ENCODE measurements around the gene EIF4E3. TPM values are rescaled to one million over a fixed set of nuclear protein-coding genes. Genes with fewer than 3 reads are reported as not detected.

The EIF4E3 gene
- total RNA-seq, 1 donor: 2.9 TPM

DNA sequence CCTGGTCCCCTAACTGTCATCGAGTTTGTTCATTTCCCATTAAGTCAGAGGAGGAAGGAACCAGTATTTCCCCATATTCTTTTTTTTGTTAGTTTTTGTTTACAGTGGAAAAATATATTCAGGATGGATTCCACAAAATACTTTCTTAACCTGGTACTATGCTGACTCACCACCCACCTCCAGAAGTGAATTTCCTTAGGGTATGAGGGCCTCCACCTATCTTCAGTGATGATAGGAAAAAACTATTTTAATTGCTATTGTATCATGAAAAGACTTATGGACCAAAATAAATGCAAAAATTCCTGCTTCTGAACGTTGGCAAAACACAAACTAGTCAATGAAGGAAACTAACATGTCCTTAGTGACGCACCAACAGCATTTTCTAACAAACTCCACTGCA is 77.5 kb downstream of the EIF4E3 start:
- Histone ChIP-seq H2AFZ (ENCODE audit: low read length) (no peak overlapping the region), H3K4me1 (ENCODE audit: insufficient read depth, low read length) (peaks cover 5% of the 10 kb centered on the region), H4K20me1 (ENCODE audit: insufficient read depth, low read length) (no peaks in the 10 kb centered on the region), H3K36me3 (ENCODE audit: insufficient read depth, low read length) (no peaks in the 10 kb centered on the region), H3K27me3 (ENCODE audit: insufficient read depth, low read length) (no peaks in the 10 kb centered on the region), H3K4me3 (ENCODE audit: insufficient read depth, low read length) (no peak overlapping the region), H3K4me2 (ENCODE audit: insufficient read depth, low read length) (no peak overlapping the region), H3K27ac (ENCODE audit: low read depth, low read length) (no peak overlapping the region), H3K79me2 (ENCODE audit: insufficient read depth, low read length) (no peaks in the 10 kb centered on the region), H3K9me3 (ENCODE audit: low read depth, low read length) (no peaks in the 10 kb centered on the region)
- DNase-seq (ENCODE audit: insufficient read length, low spot score, missing footprints): peak; percentile 14
- TF ChIP-seq, protein P1, sequence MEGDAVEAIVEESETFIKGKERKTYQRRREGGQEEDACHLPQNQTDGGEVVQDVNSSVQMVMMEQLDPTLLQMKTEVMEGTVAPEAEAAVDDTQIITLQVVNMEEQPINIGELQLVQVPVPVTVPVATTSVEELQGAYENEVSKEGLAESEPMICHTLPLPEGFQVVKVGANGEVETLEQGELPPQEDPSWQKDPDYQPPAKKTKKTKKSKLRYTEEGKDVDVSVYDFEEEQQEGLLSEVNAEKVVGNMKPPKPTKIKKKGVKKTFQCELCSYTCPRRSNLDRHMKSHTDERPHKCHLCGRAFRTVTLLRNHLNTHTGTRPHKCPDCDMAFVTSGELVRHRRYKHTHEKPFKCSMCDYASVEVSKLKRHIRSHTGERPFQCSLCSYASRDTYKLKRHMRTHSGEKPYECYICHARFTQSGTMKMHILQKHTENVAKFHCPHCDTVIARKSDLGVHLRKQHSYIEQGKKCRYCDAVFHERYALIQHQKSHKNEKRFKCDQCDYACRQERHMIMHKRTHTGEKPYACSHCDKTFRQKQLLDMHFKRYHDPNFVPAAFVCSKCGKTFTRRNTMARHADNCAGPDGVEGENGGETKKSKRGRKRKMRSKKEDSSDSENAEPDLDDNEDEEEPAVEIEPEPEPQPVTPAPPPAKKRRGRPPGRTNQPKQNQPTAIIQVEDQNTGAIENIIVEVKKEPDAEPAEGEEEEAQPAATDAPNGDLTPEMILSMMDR (IDR thresholded peaks at IDR 0.05; ENCODE audit: extremely low read depth, low read depth, low read length): no peak

DNA sequence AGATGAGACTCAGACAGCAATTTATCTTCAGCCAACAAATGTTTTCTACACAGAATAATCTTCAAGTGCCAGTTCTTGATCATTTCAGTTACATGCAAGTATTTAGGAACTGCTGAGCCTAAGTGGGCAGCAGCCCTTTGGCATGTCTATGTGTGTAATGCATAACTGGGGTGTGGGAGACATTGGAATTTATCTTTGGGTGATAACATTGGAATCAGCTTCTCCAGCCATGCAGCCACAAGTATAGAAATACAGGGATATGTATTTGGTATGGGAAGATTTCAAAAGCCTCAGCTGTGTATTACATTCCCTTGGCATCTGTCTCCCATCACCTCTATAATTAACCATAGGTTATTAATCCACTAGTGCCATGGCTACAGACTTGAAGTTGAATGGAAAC is 78.2 kb downstream of the EIF4E3 start:
- no peaks in the 10 kb centered on the region for H3K4me1 ChIP-seq (ENCODE audit: insufficient read depth, low read length)

DNA sequence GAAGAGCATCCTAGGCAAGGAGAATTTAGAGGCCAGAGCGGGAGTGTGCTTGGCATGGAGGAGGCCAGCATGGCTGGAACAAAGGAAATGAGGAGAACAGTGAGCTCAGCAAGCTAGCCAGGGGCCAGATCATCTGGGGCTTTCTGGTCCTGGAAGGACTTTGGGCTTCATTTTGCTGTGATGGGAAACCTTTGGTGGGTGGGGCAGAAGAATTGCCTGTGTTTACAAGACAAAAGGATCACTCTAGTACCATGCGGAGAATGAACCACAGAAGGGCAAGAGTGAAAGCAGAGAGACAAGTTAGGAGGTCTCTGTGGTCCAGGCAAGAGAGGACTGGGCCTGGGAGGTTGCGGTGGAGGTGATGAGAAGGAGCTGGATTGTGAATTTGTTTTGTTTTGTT is 80.1 kb downstream of the EIF4E3 start:
- Histone ChIP-seq H3K9me3 (ENCODE audit: low read depth, low read length) (no peaks in the 10 kb centered on the region), H2AFZ (ENCODE audit: low read length) (no peak overlapping the region), H3K79me2 (ENCODE audit: insufficient read depth, low read length) (no peaks in the 10 kb centered on the region), H3K4me2 (ENCODE audit: insufficient read depth, low read length) (no peak overlapping the region), H4K20me1 (ENCODE audit: insufficient read depth, low read length) (no peaks in the 10 kb centered on the region), H3K4me3 (ENCODE audit: insufficient read depth, low read length) (no peak overlapping the region), H3K27ac (ENCODE audit: low read depth, low read length) (no peak overlapping the region), H3K4me1 (ENCODE audit: insufficient read depth, low read length) (no peaks in the 10 kb centered on the region), H3K27me3 (ENCODE audit: insufficient read depth, low read length) (no peaks in the 10 kb centered on the region), H3K36me3 (ENCODE audit: insufficient read depth, low read length) (no peaks in the 10 kb centered on the region)
- TF ChIP-seq, protein P1 (IDR thresholded peaks at IDR 0.05; ENCODE audit: extremely low read depth, low read depth, low read length): no peak
- DNase-seq (ENCODE audit: insufficient read length, low spot score, missing footprints): no peak

More for the DNA sequence above, 78.2 kb downstream of the EIF4E3 start:
- no peak for DNase-seq (ENCODE audit: insufficient read length, low spot score, missing footprints)
- H3K79me2 ChIP-seq (ENCODE audit: insufficient read depth, low read length): no peaks in the 10 kb centered on the region
- H3K27ac ChIP-seq (ENCODE audit: low read depth, low read length): no peak overlapping the region
- H3K9me3 ChIP-seq (ENCODE audit: low read depth, low read length): no peaks in the 10 kb centered on the region
- TF ChIP-seq, protein P1 (IDR thresholded peaks at IDR 0.05; ENCODE audit: extremely low read depth, low read depth, low read length): no peak
- H3K36me3 ChIP-seq (ENCODE audit: insufficient read depth, low read length): no peaks in the 10 kb centered on the region
- no peak overlapping the region for H3K4me2 ChIP-seq (ENCODE audit: insufficient read depth, low read length)
- no peaks in the 10 kb centered on the region for H3K27me3 ChIP-seq (ENCODE audit: insufficient read depth, low read length)
- H4K20me1 ChIP-seq (ENCODE audit: insufficient read depth, low read length): no peaks in the 10 kb centered on the region
- H2AFZ ChIP-seq (ENCODE audit: low read length): no peak overlapping the region
- H3K4me3 ChIP-seq (ENCODE audit: insufficient read depth, low read length): no peak overlapping the region

DNA sequence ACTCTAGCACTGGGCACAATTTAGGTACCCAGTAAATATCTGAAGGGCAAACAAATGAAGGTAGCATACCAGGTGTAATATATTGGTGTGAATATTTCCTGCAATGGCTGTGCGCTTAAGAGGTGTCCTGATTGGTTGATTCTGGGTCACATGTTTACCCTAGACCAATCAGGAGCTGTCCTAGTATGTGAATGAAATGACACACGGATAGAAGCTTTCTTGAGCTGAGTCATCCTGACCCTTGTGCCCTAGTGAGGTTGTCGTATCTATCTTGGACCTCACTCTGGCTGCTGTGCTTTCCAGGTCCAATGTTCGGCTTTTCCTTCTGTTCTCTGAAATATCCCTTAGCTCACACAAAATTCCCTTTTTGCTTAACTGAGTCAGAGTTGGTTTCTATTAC is 83.5 kb downstream of the EIF4E3 start:
- H3K27me3 ChIP-seq (ENCODE audit: insufficient read depth, low read length): no peaks in the 10 kb centered on the region

More for the DNA sequence above, 83.5 kb downstream of the EIF4E3 start:
- no peak overlapping the region for H3K4me3 ChIP-seq (ENCODE audit: insufficient read depth, low read length)
- H3K9me3 ChIP-seq (ENCODE audit: low read depth, low read length): no peaks in the 10 kb centered on the region
- H3K4me2 ChIP-seq (ENCODE audit: insufficient read depth, low read length): no peak overlapping the region
- H4K20me1 ChIP-seq (ENCODE audit: insufficient read depth, low read length): no peaks in the 10 kb centered on the region
- H3K27ac ChIP-seq (ENCODE audit: low read depth, low read length): no peak overlapping the region
- TF ChIP-seq, protein P1 (IDR thresholded peaks at IDR 0.05; ENCODE audit: extremely low read depth, low read depth, low read length): no peak
- H3K79me2 ChIP-seq (ENCODE audit: insufficient read depth, low read length): no peaks in the 10 kb centered on the region
- no peak for DNase-seq (ENCODE audit: insufficient read length, low spot score, missing footprints)
- H2AFZ ChIP-seq (ENCODE audit: low read length): no peak overlapping the region
- H3K4me1 ChIP-seq (ENCODE audit: insufficient read depth, low read length): no peaks in the 10 kb centered on the region
- no peaks in the 10 kb centered on the region for H3K36me3 ChIP-seq (ENCODE audit: insufficient read depth, low read length)
